ENCODE data around the gene B4GALT2. TPM values are rescaled to one million over a fixed set of nuclear protein-coding genes. Genes with fewer than 3 reads are reported as not detected.

B4GALT2 gene
- total RNA-seq, 1 experiment from 2014 or later: 76.4 TPM

DNA sequence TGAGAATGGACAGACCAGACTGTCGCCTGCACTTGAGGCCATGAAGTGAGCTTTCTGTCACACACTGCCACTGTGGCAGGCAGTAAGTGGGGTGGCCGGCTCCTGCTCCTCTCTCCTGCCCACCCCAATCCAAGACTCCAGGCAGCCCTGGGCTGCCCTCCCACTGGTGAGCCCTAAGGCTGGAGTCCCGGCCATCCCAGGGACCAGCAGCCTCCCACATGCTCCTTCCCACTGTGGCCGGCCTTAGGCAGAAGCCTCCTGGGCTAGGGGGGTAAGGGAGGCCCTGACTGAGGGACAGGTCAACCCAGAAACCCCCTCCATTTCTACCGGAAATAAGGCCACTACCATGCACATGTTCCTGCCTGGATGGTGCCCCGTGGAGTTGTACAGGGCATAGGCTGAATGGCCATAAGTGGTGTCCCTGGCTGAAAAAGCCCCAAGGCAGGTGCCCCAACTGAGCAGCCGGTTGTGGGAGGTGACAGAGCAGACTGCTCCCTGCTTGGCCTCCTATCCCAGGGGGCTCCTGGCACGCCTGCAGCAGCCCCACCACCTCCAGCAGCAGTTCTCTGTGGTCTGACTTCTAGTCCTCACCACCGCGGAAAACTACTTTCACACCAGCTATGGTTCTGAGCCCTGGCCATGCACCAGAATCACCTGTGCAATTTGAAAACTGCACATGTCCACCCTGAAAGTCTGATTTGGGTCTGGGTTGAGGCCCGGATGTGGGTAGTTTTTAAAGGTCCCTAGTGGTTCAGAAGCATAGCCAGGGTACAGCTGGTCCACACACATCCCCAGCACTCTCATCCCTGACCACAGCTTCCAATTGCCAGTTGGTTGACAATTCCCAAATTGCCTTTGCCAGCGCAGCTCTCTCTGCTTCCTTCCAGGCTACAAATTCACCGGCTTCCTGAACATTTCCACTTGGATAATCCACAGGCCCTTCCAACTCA is 47.0 kb upstream of the B4GALT2 start:
- no TSS peak for BruUV-seq (replicated peaks)

DNA sequence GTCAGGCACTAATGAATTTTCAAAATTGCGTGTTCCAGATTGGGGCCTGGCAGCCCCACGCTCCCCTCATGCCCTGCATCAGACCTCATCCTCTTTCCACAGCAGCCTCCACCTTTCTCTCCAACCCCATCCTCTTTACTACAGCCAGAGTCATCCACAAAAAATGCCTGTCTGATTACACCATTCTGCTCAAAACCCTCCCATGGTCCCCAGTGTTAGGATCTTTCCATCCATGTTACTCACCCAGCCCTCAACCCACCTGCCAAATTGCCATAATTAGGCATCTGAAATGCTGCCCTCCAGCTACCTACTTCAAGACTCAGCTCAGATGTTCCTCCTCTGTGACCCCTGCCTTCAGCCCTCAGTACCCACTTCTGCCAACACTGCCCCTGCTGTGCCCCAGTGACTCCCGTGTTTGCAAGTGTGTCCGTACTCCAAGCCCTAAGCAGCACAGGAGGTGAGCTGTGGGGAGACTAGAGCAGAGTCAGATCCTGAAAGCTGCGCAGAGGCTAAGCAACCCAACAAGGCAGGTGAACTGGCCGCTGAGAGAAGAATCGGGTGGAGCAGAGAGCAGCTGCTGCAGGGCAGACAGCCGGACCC is 46.1 kb upstream of the B4GALT2 start:
- DNase-seq (ENCODE audit: low spot score): no peak
- peak overlapping the region; percentile 53 for H3K4me3 ChIP-seq (ENCODE audit: low read depth, low read length, poor library complexity, severe bottlenecking)
- peaks cover 32% of the 10 kb centered on the region for H3K4me1 ChIP-seq (ENCODE audit: insufficient read depth, low read length, poor library complexity, severe bottlenecking)
- intact Hi-C loops (cut with micrococcal nuclease; ENCODE audit: unreplicated experiment): no loop called here
- CTCF ChIA-PET: interaction anchor here (0.6 to 7.0 kb wide), 2 partner anchors 164 to 168 kb away, joined by 3 to 238 read pairs; no protein-coding TSS in a partner anchor
- peak overlapping the region; percentile 63 for H3K27ac ChIP-seq (ENCODE audit: low read depth, low read length, poor library complexity, severe bottlenecking)
- no peaks in the 10 kb centered on the region for H3K9me3 ChIP-seq (ENCODE audit: low read depth, low read length, poor library complexity, severe bottlenecking)
- no TSS peak for BruUV-seq (replicated peaks)
- H3K27me3 ChIP-seq (replicated peaks; ENCODE audit: insufficient read depth, low read depth, low read length, poor library complexity): no peaks in the 10 kb centered on the region
- TF ChIP-seq CTCF (conservative IDR thresholded peaks at IDR 0.05; ENCODE audit: low read depth, low read length): no peak
- no peak for TF ChIP-seq EZH2 (IDR thresholded peaks at IDR 0.05; ENCODE audit: borderline replicate concordance, low read depth, low read length, poor library complexity, severe bottlenecking)
- peaks cover 14% of the 10 kb centered on the region for H3K36me3 ChIP-seq (ENCODE audit: insufficient read depth, low read length, poor library complexity, severe bottlenecking)
- POLR2A ChIA-PET (ENCODE audit: low non-redundant PET): no interaction called here

More for the DNA sequence above, 47.0 kb upstream of the B4GALT2 start:
- intact Hi-C loops (cut with micrococcal nuclease; ENCODE audit: unreplicated experiment): no loop called here
- Histone ChIP-seq H3K27ac (ENCODE audit: low read depth, low read length, poor library complexity, severe bottlenecking) (no peak overlapping the region), H3K4me3 (ENCODE audit: low read depth, low read length, poor library complexity, severe bottlenecking) (no peak overlapping the region), H3K4me1 (ENCODE audit: insufficient read depth, low read length, poor library complexity, severe bottlenecking) (peaks cover 30% of the 10 kb centered on the region), H3K36me3 (ENCODE audit: insufficient read depth, low read length, poor library complexity, severe bottlenecking) (peaks cover 8% of the 10 kb centered on the region), H3K9me3 (ENCODE audit: low read depth, low read length, poor library complexity, severe bottlenecking) (no peaks in the 10 kb centered on the region), H3K27me3 (replicated peaks; ENCODE audit: insufficient read depth, low read depth, low read length, poor library complexity) (no peaks in the 10 kb centered on the region)
- POLR2A ChIA-PET (ENCODE audit: low non-redundant PET): no interaction called here
- CTCF ChIA-PET: interaction anchor here (1.6 to 7.0 kb wide), 2 partner anchors 167 to 168 kb away, joined by 11 to 238 read pairs; no protein-coding TSS in a partner anchor
- DNase-seq (ENCODE audit: low spot score): no peak
- TF ChIP-seq CTCF (conservative IDR thresholded peaks at IDR 0.05; ENCODE audit: low read depth, low read length) (no peak), EZH2 (IDR thresholded peaks at IDR 0.05; ENCODE audit: borderline replicate concordance, low read depth, low read length, poor library complexity, severe bottlenecking) (no peak)

DNA sequence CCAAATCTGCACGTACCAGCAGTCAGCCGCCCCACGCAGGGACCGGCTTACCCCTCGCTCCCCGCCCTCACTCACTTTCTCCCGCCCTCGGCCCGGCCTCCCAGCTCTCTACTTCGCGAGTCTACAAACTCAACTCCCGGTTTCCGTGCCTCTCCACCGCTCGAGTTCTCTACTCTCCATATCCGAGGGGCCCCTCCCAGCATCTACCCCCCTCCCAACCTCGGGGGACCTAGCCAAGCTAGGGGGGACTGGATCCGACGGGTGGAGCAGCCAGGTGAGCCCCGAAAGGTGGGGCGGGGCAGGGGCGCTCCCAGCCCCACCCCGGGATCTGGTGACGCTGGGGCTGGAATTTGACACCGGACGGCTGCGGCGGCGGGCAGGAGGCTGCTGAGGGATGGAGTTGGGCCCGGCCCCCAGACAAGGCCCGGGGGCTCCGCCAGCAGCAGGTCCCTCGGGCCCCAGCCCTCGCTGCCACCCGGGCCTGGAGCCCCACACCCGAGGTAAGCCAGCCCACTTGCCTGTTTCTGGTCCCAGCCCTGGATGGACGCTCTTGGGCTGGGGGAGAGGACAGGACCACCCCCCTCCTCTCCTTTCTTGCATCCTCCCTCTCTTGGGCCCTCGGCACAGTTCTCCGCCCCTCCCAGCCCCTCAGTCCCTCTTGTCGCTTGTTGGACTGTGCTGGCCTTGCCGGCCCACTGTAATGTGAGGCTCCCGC is 45.5 kb upstream of the B4GALT2 start, which contains the start of gene ARTN:
TSS of gene ARTN (plus strand) at position 416 of the 715 bp plus-strand sequence. CDS start 1,856 bp downstream, outside the sequence.
- BruUV-seq (replicated peaks): no TSS peak

More for the DNA sequence above, 45.5 kb upstream of the B4GALT2 start, which contains the start of gene ARTN:
- intact Hi-C loops (cut with micrococcal nuclease; ENCODE audit: unreplicated experiment): loop anchor here (1.0 to 2.0 kb wide), 3 partner anchors 73 to 405 kb away; no protein-coding TSS in a partner anchor
- POLR2A ChIA-PET (ENCODE audit: low non-redundant PET): no interaction called here
- TF ChIP-seq CTCF (conservative IDR thresholded peaks at IDR 0.05; ENCODE audit: low read depth, low read length) (no peak), EZH2 (IDR thresholded peaks at IDR 0.05; ENCODE audit: borderline replicate concordance, low read depth, low read length, poor library complexity, severe bottlenecking) (no peak)
- Histone ChIP-seq H3K4me1 (ENCODE audit: insufficient read depth, low read length, poor library complexity, severe bottlenecking) (peaks cover 32% of the 10 kb centered on the region), H3K36me3 (ENCODE audit: insufficient read depth, low read length, poor library complexity, severe bottlenecking) (peaks cover 14% of the 10 kb centered on the region), H3K27ac (ENCODE audit: low read depth, low read length, poor library complexity, severe bottlenecking) (peak within 1 kb of the TSS; percentile 63), H3K27me3 (replicated peaks; ENCODE audit: insufficient read depth, low read depth, low read length, poor library complexity) (no peaks in the 10 kb centered on the region), H3K4me3 (ENCODE audit: low read depth, low read length, poor library complexity, severe bottlenecking) (peak within 1 kb of the TSS; percentile 53), H3K9me3 (ENCODE audit: low read depth, low read length, poor library complexity, severe bottlenecking) (no peaks in the 10 kb centered on the region)
- peak; percentile 49 for DNase-seq (ENCODE audit: low spot score)
- CTCF ChIA-PET: interaction anchor here (0.5 to 7.0 kb wide), 6 partner anchors 18 to 228 kb away, joined by 3 to 238 read pairs (median 3); no protein-coding TSS in a partner anchor
